Right hindlimb (tissue), 1 donor: Measurements from ENCODE around the gene ZNF302.
A peak's percentile ranks its signal among the peaks of the same experiment; 100 is the strongest.
"Not testable (repeated sequence)": the region's sequence is repeated elsewhere in the genome, so short reads cannot be mapped to it uniquely, and the experiment has no call there.

Experiments used
- DNase-seq: peaks from one replicate; pipeline ENCODE4 v3.0.0-alpha.2; 2018

Gene ZNF302

GRCh38 chr19:34677386-34678084 lies at the start of gene ZNF302:
ZNF302 (plus strand) TSS chr19:34677678; CDS start chr19:34678805, 1,127 bp downstream.
- DNase-seq, result peak; percentile 98

GRCh38 chr19:34633802-34634201 lies 43.7 kb upstream of the ZNF302 start:
- no peak for DNase-seq

GRCh38 chr19:34639491-34640085 lies 37.9 kb upstream of the ZNF302 start:
- DNase-seq, result peak; percentile 48

GRCh38 chr19:34642241-34642640 lies 35.2 kb upstream of the ZNF302 start:
- DNase-seq, result no peak

GRCh38 chr19:34644991-34645461 lies 32.5 kb upstream of the ZNF302 start:
- DNase-seq, result no peak

- peak; percentile 61 for DNase-seq
These were observed 31.9 kb upstream of the ZNF302 start for GRCh38 chr19:34645551-34645950.

DNA sequence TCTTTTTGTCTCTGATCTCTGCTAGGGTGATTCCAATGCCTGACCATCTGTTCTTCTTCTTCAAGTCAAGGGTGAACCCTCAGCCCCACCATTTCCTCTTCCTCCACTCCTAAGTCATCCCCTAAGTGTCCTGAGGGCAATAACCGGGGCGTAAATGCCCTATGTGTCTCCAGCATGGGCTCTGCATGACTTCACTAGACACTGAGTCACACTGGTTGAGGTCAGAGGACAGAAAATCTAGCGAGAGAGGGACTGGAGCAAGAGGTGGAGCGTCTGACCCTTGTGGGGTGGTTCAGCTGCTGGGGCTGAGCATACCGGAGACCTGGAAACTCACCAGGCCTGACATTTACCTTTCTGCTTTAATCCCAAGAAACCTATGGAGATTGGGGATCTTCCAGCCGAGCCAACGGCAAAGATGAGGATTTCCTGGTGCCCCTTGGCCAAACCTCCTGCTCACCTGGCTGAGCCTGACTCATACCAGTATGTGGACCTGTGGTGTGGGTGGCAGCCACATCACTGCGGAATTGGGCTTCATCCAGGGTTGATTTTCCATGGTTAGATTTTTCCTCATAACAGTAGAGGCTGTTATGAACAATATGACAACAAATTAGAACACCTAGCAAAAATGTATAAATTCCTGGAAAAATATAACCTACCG lies 27.5 kb upstream of the ZNF302 start:
- DNase-seq, result no peak

DNA sequence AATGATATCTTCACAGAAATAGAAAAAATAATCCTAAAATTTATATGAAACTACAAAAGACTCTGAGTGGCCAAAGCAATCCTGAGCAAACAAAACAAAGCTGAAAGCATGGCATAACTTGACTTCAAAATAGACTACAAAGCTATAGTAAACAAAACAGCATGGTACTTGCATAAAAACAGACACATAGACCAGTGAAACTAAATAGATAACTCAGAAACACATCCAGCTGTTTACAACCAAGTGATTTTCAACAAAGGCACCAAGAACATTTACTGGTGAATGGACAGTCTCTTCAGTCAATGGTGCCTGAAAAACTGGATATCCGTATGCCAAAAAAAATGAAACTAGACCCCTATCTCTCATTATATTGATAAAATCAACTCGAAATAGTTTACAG lies 25.7 kb upstream of the ZNF302 start:
- DNase-seq, result no peak

GRCh38 chr19:34654796-34655195 lies 22.7 kb upstream of the ZNF302 start:
- DNase-seq, result no peak

DNA sequence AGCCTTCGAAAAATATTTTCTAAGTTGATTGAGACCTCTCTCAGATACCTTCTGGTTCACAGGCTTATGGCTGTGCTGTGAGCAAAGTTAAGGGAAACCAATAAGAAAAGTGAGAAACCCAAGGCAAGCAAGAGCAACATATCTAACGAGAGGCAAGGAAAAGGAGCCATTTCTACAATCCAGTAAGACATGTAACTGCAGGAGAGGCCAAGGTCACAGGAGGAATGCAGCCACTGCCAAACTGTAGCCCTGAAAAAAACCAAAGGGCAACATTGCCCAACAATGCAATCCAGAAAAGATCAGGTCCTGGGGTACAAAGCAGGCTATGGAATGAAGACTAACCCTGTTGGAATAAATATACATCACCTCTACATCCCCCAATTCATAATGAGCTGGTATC lies 21.8 kb upstream of the ZNF302 start:
- no peak for DNase-seq

DNA sequence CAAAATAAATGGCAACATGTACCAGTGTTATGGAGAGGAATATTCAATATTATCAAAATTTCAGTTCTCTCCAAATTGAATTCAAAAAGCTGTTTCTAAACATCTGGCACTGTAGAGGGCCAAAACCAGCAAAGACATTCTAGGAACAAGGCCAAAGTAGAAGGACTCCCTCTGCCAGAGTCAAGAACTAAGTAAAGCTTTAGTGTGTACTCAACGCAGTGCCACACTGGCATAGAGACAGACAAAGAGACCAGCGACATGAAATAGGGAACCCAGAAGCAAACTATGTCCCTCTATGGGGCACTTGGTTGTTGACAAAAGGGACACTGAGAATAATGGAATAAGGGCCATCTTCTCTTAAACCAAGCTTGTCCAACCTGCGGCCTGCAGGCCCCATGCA lies 16.1 kb upstream of the ZNF302 start:
- DNase-seq, result no peak

DNA sequence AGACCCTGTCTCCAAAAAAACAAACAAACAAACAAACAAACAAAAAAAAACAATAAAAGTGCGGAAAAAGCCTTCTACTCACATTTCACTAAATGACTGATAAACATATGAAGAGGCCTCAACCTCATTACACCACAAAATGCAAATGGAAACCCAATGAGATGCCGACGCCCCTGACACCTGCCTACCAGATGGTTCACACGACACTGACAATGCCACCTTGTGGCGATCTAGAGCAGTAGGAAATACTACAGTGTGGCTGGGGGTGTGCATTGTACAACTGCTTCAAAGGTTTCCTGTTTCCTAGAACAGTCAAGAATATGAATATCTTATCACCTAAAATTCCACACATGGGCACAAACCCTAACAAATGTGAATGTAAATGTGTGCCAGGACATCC lies 14.6 kb upstream of the ZNF302 start:
- no peak for DNase-seq

DNA sequence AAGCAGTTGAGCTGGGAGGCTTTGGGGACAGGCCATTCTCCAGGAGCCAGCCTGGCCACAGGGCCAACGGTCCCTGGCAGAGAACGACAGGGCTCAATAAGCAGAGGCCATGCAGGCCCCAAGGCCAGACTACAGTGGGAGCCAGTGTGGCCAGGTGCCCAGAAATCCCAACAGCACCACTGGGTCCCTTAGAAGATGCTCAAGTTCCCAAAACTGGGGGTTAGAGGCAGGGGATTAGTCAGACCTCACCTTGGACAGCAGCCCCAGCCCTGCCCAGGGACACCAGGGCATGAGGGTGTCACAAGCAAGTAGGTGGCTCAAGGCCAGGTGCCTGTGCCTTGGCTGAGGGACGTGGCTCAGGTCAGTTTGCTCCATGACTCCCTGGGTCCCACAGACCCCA lies 13.3 kb upstream of the ZNF302 start:
- no peak for DNase-seq

DNA sequence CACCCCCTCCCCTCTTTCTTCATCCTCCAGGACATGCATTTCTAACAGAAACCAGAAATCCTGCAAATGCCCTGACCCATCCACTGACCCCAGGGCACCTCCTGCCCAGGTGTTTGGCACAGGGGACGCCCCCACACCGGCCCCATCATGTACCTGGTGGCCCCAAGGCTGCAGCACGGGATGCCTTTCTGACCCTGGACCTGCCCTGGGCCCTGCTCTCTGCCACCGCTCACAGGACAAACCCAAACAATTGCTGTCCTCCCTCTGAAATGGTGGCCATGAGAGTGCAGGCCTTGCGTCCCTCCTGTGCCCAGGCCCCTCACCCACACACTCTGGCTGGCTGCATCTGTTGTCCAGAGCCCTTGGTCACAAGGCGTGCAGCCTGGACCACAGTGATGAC lies 12.6 kb upstream of the ZNF302 start:
- DNase-seq, result no peak

DNA sequence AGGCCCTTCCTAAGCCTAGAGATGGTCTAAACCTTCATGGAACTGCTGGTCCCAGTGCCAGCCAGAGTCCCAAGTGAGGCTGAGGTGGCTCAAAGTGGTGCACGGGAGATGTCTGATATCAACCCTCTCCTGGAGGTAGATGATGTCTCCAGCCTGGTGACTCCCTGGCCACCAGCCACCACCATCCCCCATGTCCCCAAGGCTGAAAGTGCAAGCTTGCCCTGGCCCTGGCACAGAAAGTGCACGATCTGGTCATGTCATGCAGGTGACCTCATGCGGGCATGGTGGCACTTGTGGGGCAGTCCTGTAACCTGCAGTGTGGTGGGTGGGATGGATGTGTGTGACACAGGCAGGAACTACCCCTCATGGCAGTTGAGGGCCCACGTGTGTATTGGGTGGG lies 12.2 kb upstream of the ZNF302 start:
- DNase-seq, result not testable (repeated sequence)

DNA sequence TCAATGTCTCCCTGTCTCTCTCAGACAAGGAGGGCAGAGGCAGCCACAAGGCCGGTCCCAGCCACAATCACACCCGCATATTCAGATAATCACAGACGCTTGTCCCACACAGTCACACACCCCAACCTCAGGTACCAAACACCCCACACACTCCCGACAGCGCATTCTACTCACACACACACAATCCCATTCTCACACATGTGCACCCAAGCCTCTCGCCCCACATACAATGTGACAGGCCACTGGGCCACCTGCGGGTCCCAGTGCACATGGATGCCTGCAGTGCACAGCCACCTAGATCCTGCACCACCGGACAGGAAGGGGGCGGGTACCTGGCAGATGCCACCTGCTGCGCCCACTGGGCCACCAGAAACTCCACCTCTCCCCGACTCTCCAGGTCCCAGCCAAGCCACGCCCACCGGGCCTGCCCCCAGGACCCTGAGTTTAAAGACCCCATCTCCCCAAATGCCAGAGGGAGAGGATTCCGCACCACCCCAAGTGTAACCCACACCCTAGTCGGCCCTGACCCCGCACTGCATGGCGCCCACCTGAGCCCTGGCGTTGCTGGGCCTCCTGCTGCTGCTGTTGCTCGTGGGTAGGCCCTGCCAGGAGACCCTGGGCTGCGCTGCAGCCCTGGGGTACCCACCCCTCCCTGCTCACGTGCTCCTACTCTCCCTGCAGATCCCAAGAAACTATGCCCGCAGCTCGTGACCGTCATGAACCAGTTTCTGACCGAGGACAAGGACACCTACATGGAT lies 11.1 kb upstream of the ZNF302 start:
- no peak for DNase-seq

- DNase-seq, result no peak
These were observed 10.6 kb upstream of the ZNF302 start for GRCh38 chr19:34666958-34667265.

DNA sequence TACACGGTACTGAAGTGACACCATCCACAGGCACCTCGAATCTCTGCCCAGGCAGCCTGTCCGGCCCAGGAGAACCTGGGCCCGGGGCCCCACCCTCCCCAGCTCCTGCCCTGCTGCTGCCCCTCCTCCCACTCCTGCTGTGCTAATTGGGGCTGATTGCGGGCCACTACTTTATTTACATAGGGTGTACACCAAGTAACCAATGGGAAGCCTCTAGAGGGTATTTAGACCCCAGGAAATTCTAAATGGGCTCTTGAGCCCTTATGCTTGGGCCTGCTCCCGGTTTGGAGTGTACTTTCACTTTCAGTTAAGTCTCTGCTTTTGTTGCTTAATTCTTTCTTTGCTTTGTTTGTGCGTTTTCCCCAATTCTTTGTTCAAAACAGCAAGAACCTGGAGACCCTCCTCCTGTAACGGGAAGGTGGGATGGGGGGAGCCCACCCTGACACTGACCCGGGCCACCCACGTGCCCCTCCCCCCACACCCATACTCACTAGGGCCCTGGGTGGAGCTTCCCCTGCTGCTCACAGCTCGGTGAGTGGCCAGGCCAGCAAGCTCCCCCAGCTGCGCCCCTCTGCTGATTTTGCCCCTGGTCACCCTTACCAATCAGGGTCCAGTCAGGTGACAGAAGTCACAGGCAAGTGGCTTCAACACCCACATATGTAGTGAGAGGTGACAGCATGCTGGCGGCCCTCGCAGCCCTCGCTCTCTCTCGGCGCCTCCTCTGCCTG lies 10.0 kb upstream of the ZNF302 start:
- no peak for DNase-seq

DNA sequence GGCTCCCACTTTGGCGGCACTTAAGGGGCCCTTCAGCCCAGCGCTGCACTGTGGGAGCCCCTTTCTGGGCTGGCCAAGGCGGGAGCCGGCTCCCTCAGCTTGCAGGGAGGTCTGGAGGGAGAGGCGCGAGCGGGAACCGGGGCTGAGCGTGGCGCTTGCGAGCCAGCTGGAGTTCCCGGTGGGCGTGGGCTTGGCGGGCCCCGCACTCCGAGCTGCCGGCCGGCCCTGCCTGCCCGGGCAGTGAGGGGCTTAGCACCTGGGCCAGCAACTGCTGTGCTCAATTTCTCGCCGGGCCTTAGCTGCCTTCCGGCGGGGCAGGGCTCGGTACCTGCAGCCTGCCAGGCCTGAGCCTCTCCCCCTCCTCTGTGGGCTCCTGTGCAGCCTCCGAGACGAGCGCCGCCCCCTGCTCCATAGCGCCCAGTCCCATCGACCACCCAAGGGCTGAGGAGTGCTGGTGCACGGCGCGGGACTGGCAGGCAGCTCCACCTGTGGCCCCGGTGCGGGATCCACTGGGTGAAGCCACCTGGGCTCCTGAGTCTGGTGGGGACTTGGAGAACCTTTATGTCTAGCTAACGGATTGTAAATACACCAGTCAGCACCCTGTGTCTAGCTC lies 9.3 kb upstream of the ZNF302 start:
- DNase-seq, result not testable (repeated sequence)

DNA sequence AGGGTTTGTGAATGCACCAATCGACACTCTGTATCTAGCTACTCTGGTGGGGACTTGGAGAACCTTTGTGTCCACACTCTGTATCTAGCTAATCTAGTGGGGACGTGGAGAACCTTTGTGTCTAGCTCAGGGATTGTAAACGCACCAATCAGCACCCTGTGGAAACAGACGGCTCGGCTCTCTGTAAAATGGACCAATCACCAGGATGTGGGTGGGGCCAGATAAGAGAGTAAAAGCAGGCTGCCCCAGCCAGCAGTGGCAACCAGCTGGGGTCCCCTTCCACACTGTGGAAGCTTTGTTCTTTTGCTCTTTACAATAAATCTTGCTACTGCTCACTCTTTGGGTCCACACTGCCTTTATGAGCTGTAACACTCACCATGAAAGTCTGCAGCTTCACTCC lies 8.8 kb upstream of the ZNF302 start:
- not testable (repeated sequence) for DNase-seq

DNA sequence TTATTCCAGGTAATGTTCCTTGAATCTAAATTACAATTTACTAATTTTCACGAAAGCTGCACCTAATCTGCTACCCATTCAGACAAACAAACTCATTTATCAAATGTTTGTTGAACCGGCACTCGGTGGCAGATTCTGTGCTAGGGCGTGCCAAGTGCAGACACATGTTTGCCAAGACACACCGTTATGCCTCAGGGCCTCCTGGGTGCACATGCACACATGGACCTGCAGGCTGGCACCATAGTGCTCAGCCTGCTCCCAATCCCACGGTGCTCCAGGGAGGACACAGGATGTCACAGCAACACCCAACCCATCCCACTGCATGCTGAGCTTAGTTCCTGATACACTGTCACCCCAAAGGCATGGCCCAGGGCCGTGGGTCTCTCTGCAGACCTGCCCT lies 8.2 kb upstream of the ZNF302 start:
- no peak for DNase-seq

DNA sequence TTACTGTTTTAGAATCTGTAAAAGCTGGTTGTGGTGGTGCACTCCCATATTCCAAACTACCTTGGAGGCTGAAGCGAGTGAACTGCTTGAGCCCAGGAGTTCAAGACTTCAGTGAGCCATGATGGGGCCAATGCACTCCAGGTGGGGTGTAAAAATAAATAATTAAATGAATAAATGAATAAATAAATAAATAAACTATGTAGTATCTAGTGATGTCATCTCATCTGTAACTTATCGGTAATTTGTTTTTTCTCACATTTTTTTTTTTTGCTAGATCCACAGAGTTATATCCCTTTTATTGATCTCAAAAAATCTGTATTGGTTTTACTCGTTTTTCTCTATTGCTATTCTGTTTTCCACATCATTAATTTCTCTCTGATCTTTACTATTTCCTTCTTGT lies 5.5 kb upstream of the ZNF302 start:
- no peak for DNase-seq

GRCh38 chr19:34673590-34673989 lies 3.9 kb upstream of the ZNF302 start:
- DNase-seq, result no peak
